NCI-H1092 treated with DMSO at 0.1 percent for 48 hours (cell line): ENCODE results near the gene CNTROB.

ENCODE experiments used
- DNase-seq: peaks from one replicate; lab custom pipeline; 2025; lab: John Stamatoyannopoulos, UW

The CNTROB gene, protein sequence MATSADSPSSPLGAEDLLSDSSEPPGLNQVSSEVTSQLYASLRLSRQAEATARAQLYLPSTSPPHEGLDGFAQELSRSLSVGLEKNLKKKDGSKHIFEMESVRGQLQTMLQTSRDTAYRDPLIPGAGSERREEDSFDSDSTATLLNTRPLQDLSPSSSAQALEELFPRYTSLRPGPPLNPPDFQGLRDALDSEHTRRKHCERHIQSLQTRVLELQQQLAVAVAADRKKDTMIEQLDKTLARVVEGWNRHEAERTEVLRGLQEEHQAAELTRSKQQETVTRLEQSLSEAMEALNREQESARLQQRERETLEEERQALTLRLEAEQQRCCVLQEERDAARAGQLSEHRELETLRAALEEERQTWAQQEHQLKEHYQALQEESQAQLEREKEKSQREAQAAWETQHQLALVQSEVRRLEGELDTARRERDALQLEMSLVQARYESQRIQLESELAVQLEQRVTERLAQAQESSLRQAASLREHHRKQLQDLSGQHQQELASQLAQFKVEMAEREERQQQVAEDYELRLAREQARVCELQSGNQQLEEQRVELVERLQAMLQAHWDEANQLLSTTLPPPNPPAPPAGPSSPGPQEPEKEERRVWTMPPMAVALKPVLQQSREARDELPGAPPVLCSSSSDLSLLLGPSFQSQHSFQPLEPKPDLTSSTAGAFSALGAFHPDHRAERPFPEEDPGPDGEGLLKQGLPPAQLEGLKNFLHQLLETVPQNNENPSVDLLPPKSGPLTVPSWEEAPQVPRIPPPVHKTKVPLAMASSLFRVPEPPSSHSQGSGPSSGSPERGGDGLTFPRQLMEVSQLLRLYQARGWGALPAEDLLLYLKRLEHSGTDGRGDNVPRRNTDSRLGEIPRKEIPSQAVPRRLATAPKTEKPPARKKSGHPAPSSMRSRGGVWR

DNA sequence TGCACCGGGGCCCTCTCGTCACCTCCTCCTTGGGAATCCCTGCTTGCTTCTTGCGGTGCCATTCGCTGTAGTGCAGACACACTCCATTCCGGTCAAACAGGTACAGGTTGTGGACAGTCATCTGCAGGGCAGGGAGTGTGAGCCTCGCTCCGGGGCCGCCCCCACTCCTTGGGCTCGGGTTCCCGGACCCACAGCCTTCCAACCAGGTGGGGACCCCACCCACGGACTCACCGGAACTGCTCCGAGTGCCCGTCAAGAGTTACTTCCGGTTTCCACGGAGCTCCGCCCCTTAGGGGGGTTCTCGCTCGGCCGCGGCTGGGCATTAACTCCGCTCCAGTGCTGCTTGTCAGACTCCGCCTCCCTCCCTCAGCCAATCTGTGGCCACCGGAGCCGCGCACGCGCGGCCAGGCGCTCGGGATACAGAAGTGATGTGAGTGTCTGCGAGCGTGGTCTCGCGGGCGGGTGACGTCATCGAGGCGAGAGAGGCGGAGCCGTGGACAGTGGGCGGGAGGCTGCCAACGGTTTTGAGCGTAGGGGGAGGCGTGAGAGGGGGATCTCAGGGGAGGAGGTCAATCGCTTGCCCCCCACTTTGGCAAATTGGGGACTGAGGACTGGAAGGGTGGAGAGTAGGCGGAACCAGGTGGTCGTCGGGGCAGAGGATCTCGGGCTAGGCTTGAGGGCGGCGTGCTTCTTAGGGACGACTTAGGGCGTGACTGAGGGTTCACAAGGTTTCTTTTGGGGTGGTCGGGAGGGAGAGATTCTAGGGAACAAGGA lies at the start of gene CNTROB, which contains the start of gene TRAPPC1:
Gene CNTROB (plus strand): TSS at position 498 of the 774 bp plus-strand sequence. CDS start 874 bp downstream, outside the sequence.
Gene TRAPPC1 (minus strand): TSS at position 238 of the 774 bp plus-strand sequence. CDS start 117 bp downstream, at position 121.
- DNase-seq, result peak; percentile 96

DNA sequence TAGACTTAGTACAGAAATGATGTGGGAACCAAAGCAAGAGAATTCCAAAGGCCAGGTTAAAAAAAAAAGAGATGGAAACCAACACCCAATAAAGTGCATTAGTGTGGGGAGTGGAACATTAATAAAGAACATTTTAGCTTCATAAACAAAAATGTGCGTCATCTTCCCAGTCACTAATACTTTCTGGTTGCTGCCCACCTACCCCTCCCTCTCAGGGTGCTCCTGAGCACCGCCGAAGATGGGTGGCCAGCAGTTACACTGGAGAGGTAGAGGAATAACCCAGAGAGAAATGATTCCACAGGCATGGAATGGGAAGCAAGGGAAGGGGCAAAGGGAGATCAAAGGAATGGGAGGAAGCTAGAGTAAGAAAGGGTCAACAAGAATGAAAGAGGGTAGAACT lies 49.4 kb upstream of the CNTROB start:
- peak; percentile 43 for DNase-seq

DNA sequence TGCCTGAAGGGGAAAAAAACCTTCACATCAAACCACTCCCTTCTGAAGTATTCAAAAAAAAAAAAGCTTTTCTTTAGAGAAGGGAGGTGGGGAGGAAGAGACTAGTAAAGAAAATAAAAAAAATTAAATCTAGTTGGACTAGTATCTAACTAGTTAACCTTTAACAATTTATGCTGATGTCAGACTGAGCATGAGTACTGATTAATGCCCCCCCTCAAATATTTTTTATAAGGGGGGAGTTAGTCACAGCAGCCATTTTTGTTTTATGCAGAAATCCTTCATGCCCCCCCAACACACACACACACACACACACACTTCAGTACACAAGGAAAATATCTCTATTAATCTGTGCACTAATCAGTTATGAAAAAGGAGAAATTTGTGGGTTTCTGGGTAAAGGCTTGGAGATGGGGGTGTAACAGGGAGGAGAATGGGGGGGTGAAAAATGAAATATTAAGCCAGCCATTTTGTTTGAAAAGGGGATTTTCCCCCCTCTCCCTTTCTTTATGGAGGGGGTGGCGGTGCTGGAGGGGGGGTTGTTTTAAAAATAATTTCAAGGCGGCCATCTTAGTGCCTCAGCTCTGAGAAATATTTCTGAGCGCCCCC lies 48.1 kb upstream of the CNTROB start:
- peak; percentile 21 for DNase-seq

DNA sequence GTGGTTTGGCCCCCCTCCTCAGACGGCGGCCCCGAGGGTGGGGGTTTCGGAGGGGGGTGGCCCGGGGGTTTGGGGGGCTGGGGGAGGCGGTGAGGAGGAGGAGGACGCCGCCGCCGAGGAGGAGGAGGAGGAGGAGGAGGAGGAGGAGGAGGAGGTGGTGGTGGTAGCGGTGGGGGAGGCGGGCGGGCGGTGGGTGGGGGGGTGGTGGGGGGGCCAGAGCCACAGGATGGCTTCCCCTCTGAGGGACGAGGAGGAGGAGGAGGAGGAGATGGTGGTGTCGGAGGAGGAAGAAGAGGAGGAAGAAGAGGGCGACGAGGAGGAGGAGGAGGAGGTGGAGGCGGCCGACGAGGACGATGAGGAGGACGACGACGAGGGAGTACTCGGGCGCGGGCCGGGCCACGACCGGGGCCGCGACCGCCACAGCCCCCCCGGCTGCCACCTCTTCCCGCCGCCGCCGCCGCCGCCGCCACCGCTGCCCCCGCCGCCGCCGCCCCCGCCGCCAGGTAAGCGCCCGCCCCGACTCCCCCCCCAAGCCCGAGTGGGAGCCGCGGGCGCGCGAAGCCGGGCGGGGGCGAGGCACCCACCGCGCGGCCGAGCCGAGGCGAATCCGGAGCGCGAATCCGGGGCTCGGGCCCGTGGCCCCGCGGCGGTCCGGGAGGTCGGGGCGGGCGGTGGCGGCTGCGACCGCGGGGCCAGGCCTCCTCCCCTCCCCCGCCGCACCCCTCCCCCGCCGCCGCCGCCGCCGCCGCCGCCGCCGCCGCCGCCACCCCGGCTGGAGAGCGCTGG lies 47.2 kb upstream of the CNTROB start:
- DNase-seq, result no peak

DNA sequence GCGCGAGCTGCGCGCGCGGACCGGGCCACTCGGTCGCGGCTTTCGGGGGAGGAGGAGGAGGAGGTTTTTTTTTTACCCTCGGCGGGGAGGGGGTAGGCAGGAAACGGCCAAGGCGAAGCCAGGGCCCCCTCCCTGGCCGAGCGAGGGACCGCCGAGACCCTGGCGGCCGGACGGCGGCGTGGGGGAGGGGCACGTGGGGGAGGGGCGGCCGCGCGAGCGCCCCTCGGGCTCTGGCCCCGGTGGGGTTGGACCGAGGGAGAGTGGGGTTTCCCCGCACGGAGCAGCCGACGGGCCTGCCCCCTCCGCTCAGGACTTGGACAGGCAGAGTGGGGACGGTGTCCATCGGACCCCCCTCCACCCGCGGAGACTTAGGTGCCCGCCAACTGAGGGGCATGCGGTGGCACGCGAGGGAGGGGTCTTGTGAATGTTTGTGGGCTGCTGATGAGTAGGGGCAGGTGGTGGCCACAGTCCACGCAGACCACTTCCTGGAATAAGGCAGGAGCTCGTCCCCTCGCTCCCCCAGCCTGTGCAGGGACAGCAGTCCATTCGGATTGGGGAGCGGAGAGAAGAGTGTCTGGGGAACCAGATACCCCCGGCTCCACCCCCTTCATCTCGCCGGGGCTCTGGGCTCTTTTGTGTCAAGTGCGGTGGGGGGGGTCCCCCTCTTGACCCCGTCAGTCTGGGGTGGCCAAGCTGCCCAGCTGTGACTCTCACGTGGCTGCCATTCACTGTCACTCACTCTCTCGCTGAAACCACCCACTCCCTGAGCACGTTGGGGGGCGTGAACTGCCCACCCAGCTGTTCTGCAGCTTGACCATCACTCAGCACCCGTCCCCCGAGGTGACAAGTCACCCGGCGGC lies 46.4 kb upstream of the CNTROB start:
- peak; percentile 61 for DNase-seq

DNA sequence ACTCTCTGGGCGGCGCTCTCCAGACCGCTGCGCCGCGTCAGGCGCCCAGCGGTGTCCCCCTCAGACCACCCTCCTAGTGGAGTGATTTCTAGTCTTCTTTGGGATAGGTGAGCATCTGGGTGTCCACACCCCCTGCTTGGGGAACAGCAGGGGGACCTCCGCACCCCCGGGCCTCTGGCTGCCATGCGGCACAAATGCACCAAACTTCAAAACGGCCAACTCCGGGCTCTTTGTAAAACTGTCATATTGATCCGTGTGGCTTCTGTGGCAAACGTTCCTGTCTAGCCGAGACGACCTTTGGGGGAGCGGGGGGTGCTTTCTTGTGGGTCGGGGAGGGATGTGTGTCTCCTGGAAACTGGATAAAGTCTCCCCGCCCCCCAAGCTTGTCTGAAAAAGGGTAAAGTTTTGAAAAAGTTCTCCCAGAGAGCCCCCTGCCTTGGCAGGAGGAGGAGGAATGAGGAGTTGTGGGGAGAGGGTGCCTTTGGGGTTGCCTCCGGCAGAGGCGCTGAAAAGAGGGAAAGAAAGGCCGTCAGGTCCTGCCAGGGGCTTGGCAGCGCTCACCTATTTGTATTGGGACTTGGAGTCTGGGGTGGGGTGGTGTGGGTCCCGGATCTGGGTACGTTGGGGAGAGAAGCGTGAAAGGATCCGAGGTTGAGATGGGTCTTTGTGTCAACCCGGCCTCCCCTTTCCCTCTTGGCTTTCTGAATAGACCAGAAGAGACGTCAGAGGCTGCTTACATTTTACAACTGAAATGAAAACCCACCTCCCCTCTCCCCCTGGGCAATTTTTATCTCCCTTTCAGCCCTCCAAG lies 45.6 kb upstream of the CNTROB start:
- peak; percentile 61 for DNase-seq

DNA sequence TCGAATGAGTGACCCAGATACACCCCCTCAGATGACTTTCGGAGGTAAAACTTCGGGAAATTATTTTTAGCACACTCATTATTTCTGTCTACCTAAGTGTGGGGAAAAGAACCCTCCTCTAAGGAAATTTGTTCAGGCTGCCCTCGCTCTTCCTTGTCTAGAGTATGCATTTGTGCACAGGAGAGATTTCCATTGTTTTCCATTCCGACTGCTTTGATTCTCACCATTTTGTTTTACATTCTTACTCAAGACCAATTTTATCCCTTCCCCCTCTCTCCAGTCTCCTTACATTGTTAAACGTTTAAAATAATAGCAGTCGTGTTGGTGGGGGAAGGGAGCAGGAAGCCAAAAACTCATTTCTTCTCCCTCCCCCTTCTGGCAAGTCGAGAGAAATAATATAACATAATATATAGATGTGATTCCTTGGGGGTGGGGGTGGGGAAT lies 44.9 kb upstream of the CNTROB start:
- peak; percentile 87 for DNase-seq

DNA sequence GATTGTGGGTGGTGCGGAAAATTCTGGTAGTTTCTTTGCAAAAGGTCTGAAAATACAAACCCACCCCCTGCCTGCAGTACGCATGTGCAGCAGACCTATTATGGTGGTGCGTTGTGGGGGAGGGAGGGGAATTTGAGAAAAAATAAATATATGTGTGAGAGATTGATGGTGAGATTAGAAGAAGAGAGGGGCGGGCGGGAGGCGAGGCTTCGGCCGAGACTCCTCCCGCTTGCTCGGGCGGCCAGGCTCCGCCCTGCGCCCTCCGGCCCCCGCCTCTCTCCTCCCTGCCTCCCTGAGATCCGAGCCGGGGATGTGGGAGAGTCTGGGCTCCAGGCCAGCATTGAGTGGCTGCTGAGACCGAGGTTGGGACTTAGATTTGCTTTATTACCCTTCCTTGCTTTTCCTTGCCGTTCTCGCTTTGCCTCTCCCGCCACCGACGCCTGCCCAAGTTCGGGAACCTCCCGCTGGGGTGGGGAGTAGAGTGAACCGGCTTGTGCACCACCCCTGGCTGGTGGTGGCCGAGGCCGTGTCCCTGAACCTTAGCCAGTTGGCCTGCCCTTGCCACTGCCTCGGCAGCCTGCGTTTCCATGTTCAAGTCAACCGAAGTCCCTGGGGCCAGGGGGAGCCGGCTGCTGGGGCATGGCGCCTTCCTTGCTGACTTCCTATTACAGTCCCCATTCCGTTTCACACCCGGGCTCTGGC lies 44.4 kb upstream of the CNTROB start:
- DNase-seq, result peak; percentile 95

DNA sequence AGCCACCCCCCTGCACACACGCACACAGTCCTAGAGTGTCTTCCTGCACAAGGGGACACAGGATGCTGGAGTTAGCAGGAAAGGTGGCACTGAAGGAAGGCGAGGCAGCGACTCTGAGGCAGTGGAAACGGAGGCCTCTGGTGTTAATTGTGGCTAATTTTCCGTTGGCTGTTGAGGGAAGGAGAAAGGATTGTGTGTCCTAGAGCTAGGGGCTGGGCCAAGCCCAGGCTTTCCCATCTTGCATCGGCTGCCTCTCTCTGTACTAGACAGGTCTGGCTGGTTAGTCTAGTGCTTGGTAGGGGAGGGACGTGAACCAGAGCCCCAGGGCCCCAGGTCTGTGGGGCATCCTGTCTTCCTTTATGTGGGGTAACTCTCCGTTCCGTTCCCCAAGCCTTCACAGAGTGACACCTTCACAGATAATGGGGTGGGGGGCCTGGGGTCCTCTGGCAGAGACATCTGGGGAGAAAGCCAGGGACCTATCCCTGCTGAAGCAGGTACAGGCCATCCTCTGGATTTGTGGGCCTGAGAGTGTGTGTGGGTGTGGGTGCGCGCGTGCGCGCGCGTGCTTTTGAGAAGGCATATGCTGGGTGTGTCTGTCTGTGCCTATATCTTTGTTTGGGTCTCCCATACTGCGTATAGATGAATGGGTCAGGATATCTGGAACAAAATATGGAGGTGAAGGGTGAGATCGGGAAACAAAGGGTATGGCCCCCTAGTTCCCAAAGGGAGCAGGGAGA lies 43.7 kb upstream of the CNTROB start, which contains the start of gene CHD3:
Gene CHD3 (plus strand): TSS at position 606 of the 737 bp plus-strand sequence. CDS start 212 bp downstream, outside the sequence.
- DNase-seq, result no peak

DNA sequence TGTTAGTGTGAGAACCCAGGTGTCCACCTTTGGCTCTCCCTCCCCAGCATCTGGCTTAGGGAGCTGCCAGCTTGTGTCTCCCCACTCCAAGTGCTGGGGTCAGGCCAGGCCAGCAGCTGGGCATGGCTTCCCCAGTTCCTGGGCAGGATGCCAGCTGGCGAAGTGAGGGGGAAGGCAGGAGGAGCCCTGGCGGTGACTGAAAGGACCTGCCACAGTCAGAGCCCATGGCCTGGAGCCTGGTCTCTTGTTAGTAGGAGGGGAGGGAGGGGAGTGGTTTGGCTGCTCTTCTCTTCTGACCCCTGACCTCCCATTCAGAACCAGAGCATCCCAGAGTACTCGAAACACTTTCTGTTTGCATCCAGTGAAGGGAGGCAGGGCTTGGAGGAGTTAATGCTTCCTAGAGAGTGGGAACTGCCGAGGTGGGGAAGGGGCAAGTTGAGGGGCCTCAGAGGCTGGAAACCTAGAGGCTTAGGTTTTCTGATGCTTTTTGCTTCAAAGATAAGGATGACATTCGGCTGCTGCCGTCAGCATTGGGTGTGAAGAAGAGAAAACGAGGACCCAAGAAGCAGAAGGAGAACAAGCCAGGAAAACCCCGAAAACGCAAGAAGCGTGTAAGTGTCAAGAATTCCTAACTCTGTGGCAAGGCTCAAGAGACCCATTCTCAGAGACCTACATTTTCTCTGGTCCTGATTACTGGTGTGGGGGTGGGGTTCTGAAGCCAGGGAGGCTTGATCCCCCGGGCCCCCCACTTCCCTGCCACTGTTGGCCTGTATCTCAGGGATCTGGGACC lies 42.6 kb upstream of the CNTROB start:
- peak; percentile 96 for DNase-seq

DNA sequence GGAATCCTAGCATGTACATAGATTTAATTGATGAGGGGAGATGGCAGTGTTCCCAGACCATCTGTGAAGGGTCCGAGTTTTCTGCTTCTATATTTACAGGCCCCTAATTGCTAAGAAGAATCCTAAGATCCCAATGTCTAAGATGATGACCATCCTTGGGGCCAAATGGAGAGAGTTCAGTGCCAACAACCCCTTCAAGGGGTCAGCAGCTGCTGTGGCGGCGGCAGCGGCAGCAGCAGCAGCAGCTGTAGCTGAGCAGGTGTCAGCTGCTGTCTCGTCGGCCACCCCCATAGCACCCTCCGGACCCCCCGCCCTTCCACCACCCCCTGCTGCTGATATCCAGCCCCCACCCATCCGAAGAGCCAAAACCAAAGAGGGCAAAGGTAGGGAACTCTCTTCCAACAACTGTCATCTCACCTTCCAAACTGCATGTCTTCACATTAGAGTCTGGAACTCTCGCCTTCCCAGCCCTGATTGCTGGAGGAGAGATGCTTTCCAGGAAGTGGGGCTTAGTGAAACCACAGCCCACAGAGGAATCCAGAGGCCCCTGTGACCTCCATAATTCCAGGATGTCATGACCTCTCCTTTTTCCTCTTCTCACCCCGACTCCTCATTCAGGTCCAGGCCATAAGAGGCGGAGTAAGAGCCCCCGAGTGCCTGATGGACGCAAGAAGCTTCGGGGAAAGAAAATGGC lies 38.7 kb upstream of the CNTROB start:
- DNase-seq, result peak; percentile 25

DNA sequence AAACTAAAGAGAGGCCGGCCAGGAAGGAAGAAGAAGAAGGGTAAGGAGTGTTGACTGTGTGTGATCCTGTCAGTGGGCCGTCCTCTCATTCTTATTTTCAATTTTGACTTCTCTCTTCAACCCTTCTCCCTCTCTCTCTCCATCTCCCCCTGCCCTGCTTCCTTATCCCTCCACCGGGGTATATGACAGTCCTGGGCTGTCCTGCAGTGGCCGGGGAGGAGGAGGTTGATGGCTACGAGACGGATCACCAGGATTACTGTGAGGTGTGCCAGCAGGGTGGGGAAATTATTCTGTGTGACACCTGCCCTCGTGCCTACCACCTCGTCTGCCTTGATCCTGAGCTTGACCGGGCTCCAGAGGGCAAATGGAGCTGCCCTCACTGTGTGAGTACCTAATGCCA lies 37.8 kb upstream of the CNTROB start:
- no peak for DNase-seq

DNA sequence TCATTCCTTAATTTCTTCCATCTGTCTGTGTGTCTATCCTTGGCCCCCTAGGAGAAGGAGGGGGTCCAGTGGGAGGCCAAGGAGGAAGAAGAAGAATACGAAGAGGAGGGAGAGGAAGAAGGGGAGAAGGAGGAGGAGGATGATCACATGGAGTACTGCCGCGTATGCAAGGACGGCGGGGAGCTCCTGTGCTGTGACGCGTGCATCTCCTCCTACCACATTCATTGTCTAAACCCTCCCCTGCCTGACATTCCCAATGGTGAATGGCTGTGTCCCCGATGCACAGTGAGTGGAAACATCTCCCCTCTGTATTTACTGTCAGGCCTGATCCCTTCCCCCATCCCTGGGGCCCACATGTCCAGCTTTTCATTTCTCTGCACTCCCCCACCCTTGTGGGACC lies 37.1 kb upstream of the CNTROB start:
- DNase-seq, result no peak

DNA sequence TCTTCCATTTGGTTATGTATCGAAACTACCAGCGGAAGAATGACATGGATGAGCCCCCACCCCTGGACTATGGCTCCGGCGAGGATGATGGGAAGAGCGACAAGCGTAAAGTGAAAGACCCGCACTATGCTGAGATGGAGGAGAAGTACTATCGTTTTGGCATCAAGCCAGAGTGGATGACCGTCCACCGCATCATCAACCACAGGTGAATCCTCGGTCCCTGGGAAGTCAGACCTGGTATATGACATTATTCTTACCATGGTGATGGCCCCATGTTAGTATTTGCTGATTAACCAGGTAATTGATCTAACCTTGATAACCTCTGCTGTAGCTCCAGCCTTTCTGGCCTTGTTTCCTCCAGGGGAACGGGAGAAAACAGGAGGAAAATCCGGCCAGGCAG lies 34.9 kb upstream of the CNTROB start:
- DNase-seq, result no peak

DNA sequence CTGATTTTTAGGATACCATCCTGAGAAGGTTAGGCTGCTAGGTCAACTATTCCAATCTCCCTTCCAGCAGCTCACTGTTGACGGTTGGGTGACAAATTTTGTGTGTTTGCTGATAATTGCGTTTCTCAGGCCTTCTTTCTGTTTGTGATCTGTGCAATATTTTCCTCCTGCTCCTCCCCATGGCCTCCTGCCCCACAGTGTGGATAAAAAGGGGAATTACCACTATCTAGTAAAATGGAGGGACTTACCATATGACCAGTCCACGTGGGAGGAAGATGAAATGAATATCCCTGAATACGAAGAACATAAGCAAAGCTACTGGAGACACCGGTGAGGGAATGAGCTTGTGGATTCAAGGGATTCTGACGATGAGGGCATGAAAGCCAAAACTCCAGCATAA lies 34.2 kb upstream of the CNTROB start:
- DNase-seq, result no peak
